HG03469 (cell line): ENCODE measurements around the gene MMRN1.

Experiments used
- ATAC-seq: cut with Tn5 transposase; IDR thresholded peaks from one replicate; pipeline ENCODE4 v1.9.1; 2021; ENCODE audit warnings: mild to moderate bottlenecking, moderate library complexity, moderate number of reproducible peaks; ENCODE audit not compliant: unreplicated experiment

The MMRN1 gene, protein sequence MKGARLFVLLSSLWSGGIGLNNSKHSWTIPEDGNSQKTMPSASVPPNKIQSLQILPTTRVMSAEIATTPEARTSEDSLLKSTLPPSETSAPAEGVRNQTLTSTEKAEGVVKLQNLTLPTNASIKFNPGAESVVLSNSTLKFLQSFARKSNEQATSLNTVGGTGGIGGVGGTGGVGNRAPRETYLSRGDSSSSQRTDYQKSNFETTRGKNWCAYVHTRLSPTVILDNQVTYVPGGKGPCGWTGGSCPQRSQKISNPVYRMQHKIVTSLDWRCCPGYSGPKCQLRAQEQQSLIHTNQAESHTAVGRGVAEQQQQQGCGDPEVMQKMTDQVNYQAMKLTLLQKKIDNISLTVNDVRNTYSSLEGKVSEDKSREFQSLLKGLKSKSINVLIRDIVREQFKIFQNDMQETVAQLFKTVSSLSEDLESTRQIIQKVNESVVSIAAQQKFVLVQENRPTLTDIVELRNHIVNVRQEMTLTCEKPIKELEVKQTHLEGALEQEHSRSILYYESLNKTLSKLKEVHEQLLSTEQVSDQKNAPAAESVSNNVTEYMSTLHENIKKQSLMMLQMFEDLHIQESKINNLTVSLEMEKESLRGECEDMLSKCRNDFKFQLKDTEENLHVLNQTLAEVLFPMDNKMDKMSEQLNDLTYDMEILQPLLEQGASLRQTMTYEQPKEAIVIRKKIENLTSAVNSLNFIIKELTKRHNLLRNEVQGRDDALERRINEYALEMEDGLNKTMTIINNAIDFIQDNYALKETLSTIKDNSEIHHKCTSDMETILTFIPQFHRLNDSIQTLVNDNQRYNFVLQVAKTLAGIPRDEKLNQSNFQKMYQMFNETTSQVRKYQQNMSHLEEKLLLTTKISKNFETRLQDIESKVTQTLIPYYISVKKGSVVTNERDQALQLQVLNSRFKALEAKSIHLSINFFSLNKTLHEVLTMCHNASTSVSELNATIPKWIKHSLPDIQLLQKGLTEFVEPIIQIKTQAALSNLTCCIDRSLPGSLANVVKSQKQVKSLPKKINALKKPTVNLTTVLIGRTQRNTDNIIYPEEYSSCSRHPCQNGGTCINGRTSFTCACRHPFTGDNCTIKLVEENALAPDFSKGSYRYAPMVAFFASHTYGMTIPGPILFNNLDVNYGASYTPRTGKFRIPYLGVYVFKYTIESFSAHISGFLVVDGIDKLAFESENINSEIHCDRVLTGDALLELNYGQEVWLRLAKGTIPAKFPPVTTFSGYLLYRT

GRCh38 chr4:89894649-89895550, at the start of gene MMRN1:
MMRN1 (plus strand) TSS chr4:89894854; CDS start chr4:89894972, 118 bp downstream.
- peak; percentile 56 for ATAC-seq

DNA sequence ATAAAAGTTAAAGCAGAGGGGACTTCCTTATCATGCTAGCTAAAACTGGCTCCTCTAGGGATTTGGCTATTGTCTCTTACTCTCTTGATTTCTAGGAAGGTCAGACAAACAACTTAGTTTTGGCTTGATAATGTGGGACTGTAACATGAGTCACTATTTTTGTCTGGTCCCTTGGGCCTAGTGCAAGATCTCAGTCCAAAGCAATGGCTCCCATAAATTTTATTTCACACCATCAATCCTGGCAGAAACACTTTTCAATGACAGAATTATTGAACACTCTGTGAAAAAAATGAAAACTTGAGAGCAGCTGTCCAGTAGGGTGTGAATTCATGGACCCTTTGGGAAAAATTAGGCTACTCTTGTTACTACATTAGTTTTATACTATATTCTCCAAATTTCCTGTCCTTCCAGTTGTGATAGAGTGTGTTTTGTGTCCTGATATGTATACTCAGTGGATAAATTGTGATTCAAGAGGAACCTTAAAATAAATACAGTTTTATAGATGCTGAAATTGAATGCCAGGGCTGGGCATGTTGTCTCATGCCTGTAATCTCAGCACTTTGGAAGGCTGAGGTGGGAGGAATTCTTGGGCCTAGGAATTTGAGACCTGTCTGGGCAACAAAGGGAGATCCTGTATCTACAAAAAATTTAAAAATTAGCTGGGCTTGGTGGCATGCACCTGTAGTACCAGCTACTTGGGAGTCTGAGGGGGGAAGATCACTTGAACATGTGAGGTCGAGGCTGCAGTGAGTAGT, 46.9 kb upstream of the MMRN1 start:
- ATAC-seq, result no peak

DNA sequence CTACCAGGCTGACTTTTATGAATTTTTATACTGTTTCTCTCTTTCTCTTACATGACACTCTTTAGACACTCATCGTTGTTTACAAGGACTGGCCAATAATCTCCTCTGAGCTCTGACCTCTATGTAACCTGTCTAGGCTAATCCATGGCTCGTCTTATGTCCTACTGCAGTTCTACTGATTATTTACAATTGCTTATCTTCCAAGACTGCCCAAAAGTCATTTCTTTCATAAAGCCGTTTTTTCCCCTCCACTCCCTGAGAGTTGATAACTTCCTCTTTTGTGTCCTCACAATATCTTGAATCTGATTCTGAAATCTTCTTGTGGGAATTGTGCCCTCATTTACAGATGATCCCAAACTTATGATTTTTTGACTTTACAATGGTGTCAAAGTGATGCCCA, 39.4 kb upstream of the MMRN1 start:
- ATAC-seq, result no peak

- no peak for ATAC-seq
Observed at GRCh38 chr4:89860971-89861370, 33.7 kb upstream of the MMRN1 start.

DNA sequence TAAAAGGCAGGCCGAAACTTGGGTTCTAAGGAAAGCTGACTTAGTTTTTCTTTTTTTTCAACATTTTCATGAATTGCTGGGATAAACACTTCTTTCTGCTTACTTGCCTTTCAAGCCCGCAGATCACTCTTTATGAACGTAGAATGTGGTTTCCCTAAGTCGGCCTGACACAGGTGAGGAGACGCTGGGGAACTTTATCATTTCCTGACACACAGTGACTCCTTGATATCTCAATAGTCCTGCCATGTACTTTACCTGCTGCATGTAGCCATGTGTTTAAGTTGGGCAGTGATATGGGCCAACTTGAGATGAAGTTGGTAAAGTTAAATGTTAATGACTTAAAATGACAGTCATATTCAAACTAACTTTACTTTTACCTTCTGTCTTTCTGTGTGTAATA, 31.1 kb upstream of the MMRN1 start:
- no peak for ATAC-seq

GRCh38 chr4:89868276-89868675, 26.4 kb upstream of the MMRN1 start:
- ATAC-seq, result no peak

DNA sequence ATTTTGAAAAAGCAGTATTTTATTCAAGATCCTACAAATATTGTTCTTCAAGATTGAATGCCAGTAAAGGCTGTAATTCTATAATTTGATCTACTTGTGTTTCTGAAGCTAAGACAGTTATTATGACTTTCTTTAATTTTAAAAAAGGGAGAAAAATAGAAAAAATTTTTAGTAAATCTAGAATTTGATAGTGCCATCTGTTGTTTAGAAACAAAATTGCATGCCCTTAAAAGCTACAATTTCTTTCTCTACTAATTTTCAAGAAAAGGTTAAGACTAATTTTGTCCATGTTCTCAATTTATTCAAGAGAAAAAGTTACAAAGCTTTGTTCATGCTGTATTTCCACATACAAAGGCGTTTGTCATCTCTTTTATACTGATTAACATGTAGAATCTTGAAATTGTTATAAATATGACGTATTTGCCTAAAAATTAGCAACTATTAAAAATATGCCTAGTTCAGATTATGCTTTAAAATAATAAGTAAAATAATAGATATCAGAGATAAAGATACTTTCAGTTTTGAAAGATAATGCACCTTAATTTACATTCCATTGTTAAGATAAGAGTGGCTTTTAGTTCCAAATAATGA, 25.6 kb upstream of the MMRN1 start:
- ATAC-seq, result no peak

GRCh38 chr4:89871211-89871610, 23.4 kb upstream of the MMRN1 start:
- ATAC-seq, result no peak

DNA sequence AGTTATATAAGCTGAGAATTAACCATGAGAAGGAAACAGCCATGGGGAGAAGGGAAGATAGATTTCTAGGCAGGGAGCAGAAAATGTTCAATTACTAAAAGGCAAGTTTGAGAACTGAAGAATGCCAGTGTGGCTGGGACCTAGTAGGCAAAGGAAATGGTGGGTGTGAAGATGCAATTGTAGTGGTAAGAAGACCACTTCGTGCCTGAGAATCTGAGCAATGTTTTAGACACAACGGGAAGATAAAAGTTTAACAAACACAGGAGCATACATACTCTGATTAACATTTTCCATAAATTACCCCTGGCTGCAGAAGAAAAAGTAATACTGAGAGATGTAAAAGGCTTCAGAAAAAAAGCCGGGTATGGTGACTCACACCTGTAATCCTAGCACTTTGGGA, 18.1 kb upstream of the MMRN1 start:
- no peak for ATAC-seq

- no peak for ATAC-seq
Observed at GRCh38 chr4:89878611-89879010, 16.0 kb upstream of the MMRN1 start.

DNA sequence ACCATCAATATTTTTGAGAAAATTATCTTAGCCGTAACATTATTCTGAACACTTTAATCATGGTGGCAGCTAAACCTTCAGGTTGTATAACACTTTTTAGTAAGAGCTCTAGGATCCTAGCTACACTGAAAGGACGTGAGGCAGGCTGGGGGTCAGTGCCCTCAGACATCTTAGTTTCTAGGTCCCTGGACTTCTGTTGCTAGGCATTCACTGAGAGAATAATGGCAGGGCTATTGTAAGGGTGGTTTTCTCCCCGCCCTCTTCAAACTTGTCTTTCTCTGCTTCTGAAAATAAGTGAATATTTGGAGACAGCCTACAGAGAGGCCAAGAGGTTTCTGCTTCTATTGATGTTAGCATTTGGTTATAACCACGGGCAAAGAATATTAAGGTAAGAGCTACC, 15.4 kb upstream of the MMRN1 start:
- no peak for ATAC-seq

- ATAC-seq, result no peak
Observed at GRCh38 chr4:89889289-89889688, 5.4 kb upstream of the MMRN1 start.

DNA sequence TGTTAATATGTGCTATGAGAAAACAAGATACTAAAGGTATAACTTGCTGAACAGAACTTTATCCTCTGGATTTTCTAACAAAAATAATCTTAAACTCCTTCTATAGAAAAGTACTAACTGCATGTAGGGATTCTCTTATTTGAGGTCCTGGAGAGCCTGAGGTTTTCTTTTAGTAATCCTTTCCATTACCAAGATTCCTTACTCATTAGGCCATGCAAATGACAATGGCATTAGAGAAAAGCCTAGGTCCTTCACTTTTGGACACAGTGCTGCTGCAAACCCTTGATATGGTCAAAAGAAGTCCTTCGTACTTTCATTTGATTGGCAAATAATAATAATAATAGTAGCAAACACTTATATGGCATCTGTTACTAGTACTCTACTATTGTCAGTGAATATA, 3.2 kb downstream of the MMRN1 start:
- no peak for ATAC-seq

DNA sequence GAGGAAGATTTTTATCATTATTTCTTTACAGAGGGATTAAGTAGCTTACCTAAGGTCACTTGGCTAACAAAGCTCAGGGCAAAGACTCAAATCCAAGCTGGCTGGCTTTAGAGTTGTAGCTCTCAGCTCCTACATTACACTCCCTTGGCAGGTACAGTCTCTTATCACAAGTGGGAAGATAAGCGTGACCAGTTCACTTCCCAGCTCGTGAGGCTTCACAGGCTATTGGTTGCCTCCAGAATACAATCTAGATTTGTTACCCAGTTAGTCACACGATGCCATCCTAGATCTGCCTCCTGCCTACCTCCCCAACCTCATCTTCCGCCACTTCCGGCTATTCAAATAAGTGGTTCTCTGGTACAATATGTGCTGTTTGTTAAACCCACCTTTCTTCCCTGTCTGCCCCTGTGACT, 3.7 kb downstream of the MMRN1 start:
- peak; percentile 49 for ATAC-seq

- ATAC-seq, result no peak
Observed at GRCh38 chr4:89899152-89899551, 4.5 kb downstream of the MMRN1 start.

DNA sequence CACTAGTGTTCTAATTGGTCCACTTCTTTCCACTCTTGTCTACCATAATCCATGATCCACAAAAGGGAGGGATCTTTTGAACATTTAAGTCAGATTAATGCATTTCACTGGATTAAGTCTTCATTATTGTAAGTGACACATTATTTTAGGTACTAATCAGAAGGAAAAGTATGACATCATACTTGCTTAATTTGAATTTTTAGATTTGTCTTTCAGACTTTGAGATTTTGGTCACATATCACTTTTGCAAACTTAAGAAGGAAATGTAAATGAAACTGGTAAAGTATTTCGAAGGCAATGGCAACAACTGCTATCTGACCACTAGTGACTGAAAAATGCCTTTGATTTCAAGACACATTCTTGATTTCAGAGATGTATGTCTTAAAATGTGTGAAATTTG, 5.2 kb downstream of the MMRN1 start:
- no peak for ATAC-seq

DNA sequence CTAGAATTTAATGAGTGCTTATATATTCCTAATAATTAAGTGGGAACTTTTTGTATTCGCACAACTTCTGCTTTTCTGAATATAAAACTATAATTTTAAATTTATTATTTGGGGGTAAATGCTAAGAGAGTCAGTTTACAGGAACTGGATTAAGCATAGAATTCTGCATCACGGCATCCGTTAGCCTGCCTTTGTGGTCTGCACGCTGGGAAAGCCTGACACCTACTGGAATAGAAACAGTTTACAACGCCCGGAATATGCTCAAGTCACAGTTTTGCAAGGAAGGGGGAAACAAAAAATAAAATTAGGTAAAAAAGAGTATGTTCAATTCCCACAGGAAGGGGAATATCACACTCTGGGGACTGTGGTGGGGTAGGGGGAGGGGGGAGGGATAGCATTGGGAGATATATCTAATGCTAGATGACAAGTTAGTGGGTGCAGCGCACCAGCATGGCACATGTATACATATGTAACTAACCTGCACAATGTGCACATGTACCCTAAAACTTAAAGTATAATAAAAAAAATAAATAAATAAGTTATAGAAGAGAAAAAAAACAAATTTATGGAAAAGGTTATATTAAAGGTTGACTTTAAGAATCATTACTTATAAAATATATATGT, 7.3 kb downstream of the MMRN1 start:
- ATAC-seq, result peak; percentile 42

DNA sequence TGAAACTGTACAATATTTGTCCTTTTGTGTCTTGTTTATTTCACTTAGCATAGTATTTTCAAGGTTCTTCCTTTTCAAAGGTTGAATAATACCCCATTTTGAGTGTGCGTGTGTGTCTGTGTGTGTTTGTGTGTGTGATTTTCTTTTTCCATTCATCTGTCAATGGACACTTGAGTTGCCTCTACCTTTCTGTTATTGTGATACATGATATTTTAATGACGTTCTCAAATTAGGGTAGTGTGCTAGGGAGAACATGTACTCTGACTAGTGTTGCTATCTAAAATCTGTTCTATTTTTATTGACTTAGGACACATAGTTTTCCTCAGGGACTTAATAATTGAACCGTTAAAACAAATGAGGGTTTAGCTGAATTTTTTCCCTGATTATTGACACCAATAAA, 9.9 kb downstream of the MMRN1 start:
- ATAC-seq, result no peak

- ATAC-seq, result no peak
Observed at GRCh38 chr4:89906316-89906715, 11.7 kb downstream of the MMRN1 start.
